H1 (cell line): ENCODE measurements around the gene SLC27A4. TPM values are rescaled to one million over a fixed set of nuclear protein-coding genes. Genes with fewer than 3 reads are reported as not detected.

ENCODE experiments used
- CTCF ChIA-PET: fragments of 300-600 bp; sonication (Branson Sonifier 250); formaldehyde crosslinking; loops from one replicate; lab custom pipeline; 2021; ENCODE audit not compliant: partially characterized antibody; lab: Charles Lee
- POLR2A ChIA-PET: fragments of 300-600 bp; sonication (Branson Sonifier 250); formaldehyde crosslinking; loops from one replicate; lab custom pipeline; 2021; ENCODE audit warnings: inconsistent platforms; ENCODE audit not compliant: partially characterized antibody; lab: Charles Lee
- DNase-seq, 2 experiments: peaks; one replicate each; pipeline versions ENCODE4 v3.0.0 to v3.0.0-alpha.2; 2010 to 2022; ENCODE audit warnings: low spot score in 2 of 2, low read depth in 1 of 2, mixed read lengths in 1 of 2
- FAIRE-seq: peaks from 2 replicates; lab custom pipeline; 2011; peaks lifted over from hg19 to GRCh38; lab: Jason Lieb, UNC
- H2AFZ ChIP-seq: 2 replicates; pipeline ENCODE4 v1.8.1; 2012; ENCODE audit warnings: low read length, inconsistent platforms
- H2AK5ac ChIP-seq: 2 replicates; pipeline ENCODE4 v1.6.1; 2013; ENCODE audit warnings: low read depth, low read length
- H2BK120ac ChIP-seq: replicated peaks from 2 replicates; pipeline ENCODE3; 2013; ENCODE audit warnings: low read depth, low read length, inconsistent platforms
- H2BK12ac ChIP-seq: 2 replicates; pipeline ENCODE4 v1.6.1; 2013; ENCODE audit warnings: low read depth, low read length
- H2BK15ac ChIP-seq: 2 replicates; pipeline ENCODE4 v1.6.1; 2013; ENCODE audit warnings: low read length
- H2BK20ac ChIP-seq: 2 replicates; pipeline ENCODE4 v1.6.1; 2013; ENCODE audit warnings: low read length
- H2BK5ac ChIP-seq: 2 replicates; pipeline ENCODE4 v1.6.1; 2013; ENCODE audit warnings: low read depth, low read length
- H3K14ac ChIP-seq: 2 replicates; pipeline ENCODE4 v1.6.1; 2013; ENCODE audit warnings: inconsistent platforms; ENCODE audit not compliant: insufficient read length
- H3K18ac ChIP-seq: 2 replicates; pipeline ENCODE4 v1.6.1; 2013; ENCODE audit warnings: low read length; ENCODE audit errors: extremely low read depth
- H3K23ac ChIP-seq: 2 replicates; pipeline ENCODE4 v1.6.1; 2013; ENCODE audit warnings: inconsistent platforms; ENCODE audit not compliant: insufficient read length
- H3K23me2 ChIP-seq: 2 replicates; pipeline ENCODE4 v1.6.1; 2013; ENCODE audit warnings: low read depth, low read length
- H3K27ac ChIP-seq: 2 replicates; pipeline ENCODE4 v1.6.1; 2011; ENCODE audit warnings: low read depth, low read length, inconsistent platforms
- H3K27me3 ChIP-seq, 4 experiments: replicated peaks in 1 of 4; 1 replicate in 1 of 4; 2 replicates in 3 of 4; pipeline versions ENCODE4 v1.6.1 to v1.8.1; 2011 to 2013; ENCODE audit warnings: low read length in 3 of 4, mild to moderate bottlenecking in 3 of 4, inconsistent platforms in 2 of 4, mixed read lengths in 2 of 4, moderate library complexity in 1 of 4; ENCODE audit not compliant: control insufficient read depth in 3 of 4, insufficient read depth in 3 of 4; ENCODE audit errors: extremely low read depth in 1 of 4
- H3K36me3 ChIP-seq, 4 experiments: 2 replicates each; pipeline versions ENCODE4 v1.6.1 to v1.8.1; 2011 to 2013; ENCODE audit warnings: mild to moderate bottlenecking in 4 of 4, low read length in 3 of 4, moderate library complexity in 2 of 4, control low read depth in 1 of 4, inconsistent platforms in 1 of 4; ENCODE audit not compliant: insufficient read depth in 4 of 4, control insufficient read depth in 2 of 4
- H3K4ac ChIP-seq: replicated peaks from 2 replicates; pipeline ENCODE3; 2013; ENCODE audit warnings: low read length, low read depth, mixed read lengths, inconsistent platforms; ENCODE audit not compliant: insufficient read length
- H3K4me1 ChIP-seq, 4 experiments: replicated peaks in 1 of 4; 1 replicate in 1 of 4; 2 replicates in 3 of 4; pipeline versions ENCODE4 v1.6.1 to v1.8.1; 2011 to 2013; ENCODE audit warnings: low read length in 3 of 4, inconsistent platforms in 2 of 4, mixed read lengths in 1 of 4; ENCODE audit not compliant: insufficient read depth in 4 of 4, control insufficient read depth in 3 of 4
- H3K4me2 ChIP-seq, 2 experiments: 2 replicates each; pipeline versions ENCODE4 v1.6.1 to v1.8.1; 2011 to 2013; ENCODE audit warnings: low read depth in 2 of 2, low read length in 2 of 2, control low read depth in 1 of 2, inconsistent platforms in 1 of 2, mild to moderate bottlenecking in 1 of 2; ENCODE audit not compliant: insufficient read depth in 1 of 2
- H3K4me3 ChIP-seq, 4 experiments: fragments of 200-600, 300-600 bp in 1 of 4; sonication (generic), shearing (Covaris generic), sonication (Bioruptor Twin) in 1 of 4; 2 replicates each; pipeline versions ENCODE4 v1.5.1 to v1.8.1; 2011 to 2016; ENCODE audit warnings: low read length in 4 of 4, low read depth in 3 of 4, control low read depth in 2 of 4, inconsistent platforms in 2 of 4, mild to moderate bottlenecking in 2 of 4, mixed read lengths in 1 of 4, moderate library complexity in 1 of 4; ENCODE audit not compliant: insufficient read depth in 2 of 4; ENCODE audit errors: extremely low read depth in 1 of 4
- H3K56ac ChIP-seq: replicated peaks from 2 replicates; pipeline ENCODE3; 2013; ENCODE audit warnings: low read depth, mild to moderate bottlenecking, mixed read lengths, low read length, inconsistent platforms; ENCODE audit not compliant: insufficient read length
- H3K79me1 ChIP-seq: 2 replicates; pipeline ENCODE4 v1.6.1; 2013; ENCODE audit warnings: low read depth, low read length, control low read depth
- H3K79me2 ChIP-seq, 2 experiments: 2 replicates each; pipeline versions ENCODE4 v1.6.1 to v1.8.1; 2012 to 2013; ENCODE audit warnings: low read length in 2 of 2, mild to moderate bottlenecking in 2 of 2, inconsistent platforms in 1 of 2; ENCODE audit not compliant: insufficient read depth in 2 of 2, control insufficient read depth in 1 of 2
- H3K9ac ChIP-seq, 4 experiments: replicated peaks in 1 of 4; 1 replicate in 1 of 4; 2 replicates in 3 of 4; pipeline versions ENCODE4 v1.6.1 to v1.8.1; 2011 to 2013; ENCODE audit warnings: low read depth in 3 of 4, low read length in 3 of 4, control low read depth in 2 of 4, mild to moderate bottlenecking in 2 of 4, moderate library complexity in 2 of 4, inconsistent platforms in 1 of 4; ENCODE audit errors: extremely low read depth in 1 of 4
- H3K9me3 ChIP-seq, 2 experiments: 2 replicates each; pipeline versions ENCODE4 v1.6.1 to v1.8.1; 2012 to 2013; ENCODE audit warnings: mild to moderate bottlenecking in 2 of 2, moderate library complexity in 2 of 2, control low read depth in 1 of 2, inconsistent platforms in 1 of 2, low read depth in 1 of 2, low read length in 1 of 2, mixed read lengths in 1 of 2; ENCODE audit not compliant: insufficient read depth in 2 of 2
- H4K20me1 ChIP-seq, 2 experiments: replicated peaks in 1 of 2; 2 replicates each; pipeline versions ENCODE3 to v1.8.1; 2011 to 2013; ENCODE audit warnings: inconsistent platforms in 2 of 2, low read length in 2 of 2, mild to moderate bottlenecking in 1 of 2; ENCODE audit not compliant: insufficient read depth in 2 of 2, control insufficient read depth in 1 of 2
- H4K5ac ChIP-seq: 2 replicates; pipeline ENCODE4 v1.6.1; 2013; ENCODE audit warnings: low read length, low read depth, mixed read lengths, inconsistent platforms; ENCODE audit not compliant: insufficient read length
- H4K8ac ChIP-seq: 2 replicates; pipeline ENCODE4 v1.8.0; 2013; ENCODE audit warnings: mild to moderate bottlenecking, moderate library complexity, low read length, inconsistent platforms; ENCODE audit not compliant: insufficient read depth; ENCODE audit errors: extremely low read depth
- H4K91ac ChIP-seq: replicated peaks from 2 replicates; pipeline ENCODE3; 2013; ENCODE audit warnings: low read length, mixed read lengths, inconsistent platforms; ENCODE audit not compliant: insufficient read length
- EP300 ChIP-seq, 2 experiments: IDR thresholded peaks; 1 replicate in 1 of 2; 2 replicates in 1 of 2; pipeline ENCODE4 v1.6.1; 2011 to 2012; ENCODE audit warnings: low read depth in 2 of 2, low read length in 2 of 2, mild to moderate bottlenecking in 2 of 2, borderline replicate concordance in 1 of 2, inconsistent platforms in 1 of 2, moderate library complexity in 1 of 2
- KDM4A ChIP-seq: IDR thresholded peaks from one replicate; pipeline ENCODE4 v1.7.1; 2012; ENCODE audit warnings: low read depth, mild to moderate bottlenecking, moderate library complexity, low read length, inconsistent platforms; ENCODE audit not compliant: severe bottlenecking
- RNF2 ChIP-seq: fragments of 200-900, 300-1000 bp; sonication (generic); IDR thresholded peaks from 2 replicates; pipeline ENCODE4 v1.7.1; 2016; ENCODE audit warnings: borderline replicate concordance, low read depth, mild to moderate bottlenecking, antibody characterized with exemption, low read length; ENCODE audit not compliant: poor library complexity, severe bottlenecking; ENCODE audit errors: missing control alignments
- WGBS, 2 experiments: shearing (Covaris generic) in 1 of 2; methylation state at CpG; one replicate each; pipeline versions ENCODE4 v1.1.6 to v1.1.7; 2013 to 2015; ENCODE audit warnings: low lambda C conversion rate in 2 of 2, mixed read lengths in 2 of 2, inconsistent platforms in 1 of 2, low coverage in 1 of 2, missing lambda C conversion rate in 1 of 2; ENCODE audit not compliant: insufficient replicate concordance in 2 of 2, insufficient coverage in 1 of 2, insufficient read length in 1 of 2; ENCODE audit errors: extremely low coverage in 1 of 2, missing lambda C conversion rate in 1 of 2; 5-methylcytosine and 5-hydroxymethylcytosine counted together
- polyA plus RNA-seq, 7 experiments: library from polyadenylated mRNA; depleted of rRNA in 3 of 7; stranded (reverse) in 5 of 7; unstranded in 2 of 7; fragments of >200 nt in 5 of 7; fragments of 200-250 nt in 2 of 7; gene quantifications; 1 replicate in 5 of 7; 2 replicates in 1 of 7; 4 replicates in 1 of 7; pipeline versions ENCODE4 v1.2.1 to v1.2.3, GENCODE V29; 2011 to 2013; ENCODE audit warnings: missing spikeins in 2 of 7, mixed read lengths in 2 of 7
- total RNA-seq: library from RNA; stranded (reverse); fragmentation: NEBNext Ultra II Directional; extraction: Animal tissue kit (Norgen Biotek cat#: 25700); gene quantifications from 2 replicates; pipeline ENCODE4 v1.2.1, GENCODE V29; 2021

Gene SLC27A4
- total and polyA plus RNA-seq, 2 of the 8 experiments (the other 6 are each of a cell fraction or from before 2014, with no cell fraction given), result 14.9 to 20.5 TPM

DNA sequence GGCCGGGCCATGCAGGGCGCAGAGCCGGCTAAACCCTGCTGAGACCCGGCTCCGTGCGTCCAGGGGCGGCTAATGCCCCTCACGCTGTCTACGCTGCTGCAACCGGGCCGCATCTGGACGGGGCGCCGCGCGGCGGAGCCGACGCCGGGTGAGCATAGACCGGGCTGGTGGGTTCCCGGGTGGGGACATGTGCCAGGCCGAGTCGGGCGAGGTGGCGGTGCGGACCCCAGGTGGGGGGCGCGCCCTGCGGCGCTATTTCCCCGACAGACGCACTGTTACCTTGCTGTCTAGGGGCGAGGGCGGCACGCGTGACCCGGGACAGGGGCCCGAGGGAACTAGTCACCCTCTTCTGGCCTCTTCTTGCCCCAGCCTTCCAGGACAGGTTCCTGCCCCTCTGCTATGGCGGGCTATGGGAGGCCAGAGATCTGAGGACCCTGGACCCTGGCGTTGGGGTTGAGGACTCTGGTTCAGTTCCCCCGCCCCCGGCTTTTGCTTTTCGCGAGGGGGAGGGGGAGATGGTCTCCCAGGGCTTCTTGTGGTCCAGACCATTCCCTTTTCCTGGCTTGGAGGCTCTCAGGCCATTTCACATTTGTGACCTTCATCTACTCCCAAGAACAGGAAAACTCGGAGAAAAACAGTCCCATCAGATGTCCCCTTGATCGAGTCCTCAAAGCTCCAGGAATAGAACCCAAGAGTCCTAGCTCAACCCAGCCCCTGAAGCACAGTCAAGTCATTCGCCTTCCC lies 536 bp downstream of the SLC27A4 start:
- no peak overlapping the region for H2AFZ ChIP-seq
- 2% methylated on average over 26 of the region's 48 CpGs; no CpG with 5 or more reads in 1 of the 2 experiments for WGBS, 2 experiments
- H3K36me3 ChIP-seq, result peaks cover 0 to 4% (median 2%) of the 10 kb centered on the region in 4 experiments; a peak in 2 of 8 replicates
- H4K5ac ChIP-seq, result no peak overlapping the region
- no peak overlapping the region for H2BK12ac ChIP-seq
- H3K27ac ChIP-seq, result no peak overlapping the region
- no peak overlapping the region for H2BK5ac ChIP-seq
- 0 out of 2 replicates have a peak overlapping the region, but pooled peaks have one; percentile 29 for H3K18ac ChIP-seq
- no peak overlapping the region for H3K56ac ChIP-seq
- peaks cover 0 to 2% of the 10 kb centered on the region in 2 experiments for H4K20me1 ChIP-seq
- POLR2A ChIA-PET, result interaction anchor here (0.7 to 1.5 kb wide), 16 partner anchors 9 to 212 kb away, joined by 3 to 6 read pairs (median 4); no protein-coding TSS in a partner anchor
- H4K91ac ChIP-seq, result no peak overlapping the region
- H3K4ac ChIP-seq, result no peak overlapping the region
- H3K27me3 ChIP-seq, result no peaks in the 10 kb centered on the region; a peak in 1 of 7 replicates
- H3K23ac ChIP-seq, result no peak overlapping the region
- no peak overlapping the region for H2BK120ac ChIP-seq
- H4K8ac ChIP-seq, result 0 out of 2 replicates have a peak overlapping the region, but pooled peaks have one; percentile 72
- no peaks in the 10 kb centered on the region for H3K79me1 ChIP-seq
- no peak overlapping the region for H2AK5ac ChIP-seq
- peaks cover 5% of the 10 kb centered on the region; the same call in 1 of the 2 replicates for H3K23me2 ChIP-seq
- no peak overlapping the region for H2BK15ac ChIP-seq
- TF ChIP-seq RNF2 (peak; percentile 15), EP300 (IDR thresholded peaks at IDR 0.05; ENCODE audit: borderline replicate concordance in 1 of 2, low read depth in 2 of 2, low read length in 2 of 2) (no peak), KDM4A (peak; percentile 72)
- TF ChIP-seq, all 59 proteins: peak for 2
- no peaks in the 10 kb centered on the region for H3K79me2 ChIP-seq
- H3K9me3 ChIP-seq, result no peaks in the 10 kb centered on the region
- peak in 1 of 2 experiments; percentile 77 for DNase-seq
- peak overlapping the region; percentile 55 to 95 for H3K4me2 ChIP-seq
- CTCF ChIA-PET, result interaction anchor here (0.6 to 8.7 kb wide), 39 partner anchors 8 to 603 kb away, joined by 3 to 127 read pairs (median 5); partner anchors contain the start of gene URM1
- no peak for FAIRE-seq
- peaks cover 0 to 2% (median 0%) of the 10 kb centered on the region in 4 experiments; a peak in 2 of 7 replicates for H3K4me1 ChIP-seq
- no peak overlapping the region for H2BK20ac ChIP-seq
- peak overlapping the region in 2 of 4 experiments; percentile 22 to 39; a peak in 4 of 7 replicates for H3K9ac ChIP-seq
- H3K14ac ChIP-seq, result no peak overlapping the region
- H3K4me3 ChIP-seq, result peak overlapping the region; percentile 60 to 90 (median 76)
